Epithelial cell of esophagus (primary cell): Measurements from ENCODE around the gene PLIN5.
A peak's percentile ranks its signal among the peaks of the same experiment; 100 is the strongest.

Experiments used
- DNase-seq: peaks from one replicate; pipeline ENCODE4 v3.0.0; 2010; ENCODE audit warnings: low read depth
- H3K4me3 ChIP-seq: 2 replicates; pipeline ENCODE4 v1.5.1; 2011; ENCODE audit warnings: mild to moderate bottlenecking, low read length, control low read depth
- TF ChIP-seq, protein P1 (sequence below): IDR thresholded peaks from 2 replicates; pipeline ENCODE4 v1.5.1; 2011; ENCODE audit warnings: low read depth, mild to moderate bottlenecking, low read length, control low read depth, inconsistent platforms; ENCODE audit not compliant: insufficient read depth; ENCODE audit errors: missing control alignments

Gene PLIN5

GRCh38 chr19:4473763-4474513 is 61.1 kb downstream of the PLIN5 start:
- TF ChIP-seq, protein P1, sequence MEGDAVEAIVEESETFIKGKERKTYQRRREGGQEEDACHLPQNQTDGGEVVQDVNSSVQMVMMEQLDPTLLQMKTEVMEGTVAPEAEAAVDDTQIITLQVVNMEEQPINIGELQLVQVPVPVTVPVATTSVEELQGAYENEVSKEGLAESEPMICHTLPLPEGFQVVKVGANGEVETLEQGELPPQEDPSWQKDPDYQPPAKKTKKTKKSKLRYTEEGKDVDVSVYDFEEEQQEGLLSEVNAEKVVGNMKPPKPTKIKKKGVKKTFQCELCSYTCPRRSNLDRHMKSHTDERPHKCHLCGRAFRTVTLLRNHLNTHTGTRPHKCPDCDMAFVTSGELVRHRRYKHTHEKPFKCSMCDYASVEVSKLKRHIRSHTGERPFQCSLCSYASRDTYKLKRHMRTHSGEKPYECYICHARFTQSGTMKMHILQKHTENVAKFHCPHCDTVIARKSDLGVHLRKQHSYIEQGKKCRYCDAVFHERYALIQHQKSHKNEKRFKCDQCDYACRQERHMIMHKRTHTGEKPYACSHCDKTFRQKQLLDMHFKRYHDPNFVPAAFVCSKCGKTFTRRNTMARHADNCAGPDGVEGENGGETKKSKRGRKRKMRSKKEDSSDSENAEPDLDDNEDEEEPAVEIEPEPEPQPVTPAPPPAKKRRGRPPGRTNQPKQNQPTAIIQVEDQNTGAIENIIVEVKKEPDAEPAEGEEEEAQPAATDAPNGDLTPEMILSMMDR = no peak
- peak overlapping the region; percentile 77 for H3K4me3 ChIP-seq

DNA sequence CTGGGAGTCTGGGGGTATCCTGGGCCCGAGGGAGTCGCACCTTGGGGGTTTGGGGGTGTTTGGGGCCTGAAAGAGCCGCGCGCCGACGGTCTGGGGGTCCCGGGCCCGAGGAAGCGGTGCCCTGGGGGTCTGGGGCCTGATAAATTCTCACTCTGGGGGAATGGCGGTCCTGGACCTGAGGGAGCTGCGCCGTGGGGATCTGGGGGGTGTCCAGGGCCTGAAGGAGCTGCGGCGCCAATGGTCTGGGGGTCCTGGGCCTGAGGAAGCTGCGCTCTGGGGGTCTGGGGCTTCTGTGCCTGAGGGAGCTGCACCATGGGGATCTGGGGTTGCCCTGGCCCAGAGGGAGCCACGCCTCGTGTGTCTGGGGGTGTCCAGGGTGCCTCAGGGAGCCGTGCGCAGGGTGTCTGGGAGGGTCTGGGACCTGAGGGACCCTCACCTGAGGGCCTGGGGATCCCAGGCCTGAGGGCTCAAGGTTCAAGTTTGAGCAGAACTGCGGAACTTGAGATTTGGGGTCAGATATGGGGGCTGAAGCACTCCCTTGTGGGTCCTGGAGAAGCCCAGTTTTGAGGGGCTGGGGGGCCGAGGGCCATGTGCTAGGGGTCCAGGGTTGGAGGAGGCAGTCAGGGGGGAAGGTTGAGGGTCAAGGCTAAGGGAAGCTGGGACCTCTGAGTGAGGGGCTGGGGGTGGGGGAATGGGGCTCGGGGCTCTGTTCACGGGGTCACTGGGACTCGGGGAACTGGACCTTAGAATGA is 61.8 kb downstream of the PLIN5 start:
- no peak for DNase-seq
- TF ChIP-seq, protein P1 = no peak
- H3K4me3 ChIP-seq = peak overlapping the region; percentile 77

More at GRCh38 chr19:4473763-4474513, 61.1 kb downstream of the PLIN5 start:
- DNase-seq = no peak
